Measurements from ENCODE around the gene SPIRE2. TPM values are rescaled to one million over a fixed set of nuclear protein-coding genes. Genes with fewer than 3 reads are reported as not detected.

SPIRE2 gene
- total and polyA plus RNA-seq, 2 of the 13 experiments (the other 11 are each of a cell fraction or from before 2014, with no cell fraction given) = 13.3 to 37.5 TPM

GRCh38 chr16:89822188-89823086, 5.8 kb upstream of the SPIRE2 start (continued):
- peak; percentile 76; the same call in 1 of the 2 replicates for TF ChIP-seq KIAA2018 (CRISPR knock-in tag; IDR thresholded peaks at IDR 0.05; ENCODE audit: borderline replicate concordance)
- peak; percentile 83; the same call in 1 of the 2 replicates for TF ChIP-seq ARHGAP35 (CRISPR knock-in tag; IDR thresholded peaks at IDR 0.05; ENCODE audit: borderline replicate concordance)
- TF ChIP-seq GPBP1L1 (CRISPR knock-in tag; IDR thresholded peaks at IDR 0.05) = no peak
- peak; percentile 16; the same call in 1 of the 2 replicates for TF ChIP-seq ZNF44 (CRISPR knock-in tag; IDR thresholded peaks at IDR 0.05)
- TF ChIP-seq DRAP1 (CRISPR knock-in tag; IDR thresholded peaks at IDR 0.05) = peak; percentile 93
- no peak for TF ChIP-seq PRPF4 (IDR thresholded peaks at IDR 0.05; ENCODE audit: low read depth, low read length, poor library complexity, severe bottlenecking)
- TF ChIP-seq LRRFIP1 (CRISPR knock-in tag; conservative IDR thresholded peaks at IDR 0.05) = 0 out of 2 replicates have a peak, but pooled peaks have one; percentile 28
- TF ChIP-seq ZNF205 (CRISPR knock-in tag; IDR thresholded peaks at IDR 0.05) = peak; percentile 78; the same call in 1 of the 2 replicates
- TF ChIP-seq POLR2G (IDR thresholded peaks at IDR 0.05; ENCODE audit: low read depth, low read length) = peak; percentile 89
- TF ChIP-seq ZFP37 (CRISPR knock-in tag; IDR thresholded peaks at IDR 0.05; ENCODE audit: borderline replicate concordance) = peak; percentile 95
- TF ChIP-seq HOXA9 (CRISPR knock-in tag; IDR thresholded peaks at IDR 0.05; ENCODE audit: borderline replicate concordance) = no peak
- peak; percentile 100 for TF ChIP-seq PITX1 (CRISPR knock-in tag; IDR thresholded peaks at IDR 0.05)
- TF ChIP-seq ELK4 (CRISPR knock-in tag; IDR thresholded peaks at IDR 0.05; ENCODE audit: borderline replicate concordance) = 0 out of 2 replicates have a peak, but pooled peaks have one; percentile 58

Data from HepG2 (cell line).